ENCODE measurements around the gene PDCD1. TPM values are rescaled to one million over a fixed set of nuclear protein-coding genes. Genes with fewer than 3 reads are reported as not detected.

The PDCD1 gene
- total and polyA plus RNA-seq, 10 of the 15 experiments (the other 5 are each of a cell fraction or from before 2014, with no cell fraction given), result 0.62 to 6.4 (median 2.9) TPM; not detected in 2

DNA sequence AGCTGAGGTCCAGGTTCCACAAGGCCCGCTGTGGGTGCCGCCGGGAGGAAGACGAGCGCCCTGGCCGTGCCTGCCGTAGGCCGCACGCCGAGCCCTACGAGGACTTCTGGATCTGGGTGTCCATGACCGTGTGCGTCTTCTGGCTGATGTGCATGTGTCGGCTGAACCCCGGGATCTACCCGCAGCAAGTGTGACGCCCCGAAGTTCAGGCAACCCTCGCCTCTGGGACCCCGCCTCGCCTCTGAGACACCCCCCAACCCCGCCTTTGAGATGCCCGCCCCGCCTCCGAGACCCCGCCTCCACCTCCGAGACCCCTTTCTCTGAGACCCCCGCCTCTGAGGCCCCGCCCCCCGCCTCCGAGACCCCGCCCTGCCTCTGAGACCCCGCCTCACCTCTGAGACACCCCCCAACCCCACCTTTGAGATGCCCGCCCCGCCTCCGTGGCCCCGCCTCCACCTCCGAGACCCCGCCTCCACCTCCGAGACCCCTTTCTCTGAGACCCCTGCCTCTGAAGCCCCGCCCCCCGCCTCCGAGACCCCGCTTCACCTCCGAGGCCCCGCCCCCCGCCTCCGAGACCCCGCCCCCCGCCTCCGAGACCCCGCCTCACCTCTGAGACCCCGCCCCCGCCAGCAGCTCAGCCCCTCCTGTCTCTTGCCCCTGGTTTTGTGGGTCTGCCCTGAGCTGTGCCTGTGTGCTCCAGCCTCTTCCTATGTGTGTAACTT, 14.5 kb upstream of the PDCD1 start:
- Histone ChIP-seq H3K4me2 (ENCODE audit: control insufficient read depth, insufficient read depth) (no peak overlapping the region), H3K36me3 (ENCODE audit: control insufficient read depth in 2 of 2, insufficient read depth in 2 of 2, low read length in 1 of 2) (no peaks in the 10 kb centered on the region), H3K9ac (ENCODE audit: control insufficient read depth, insufficient read depth, low read length) (no peak overlapping the region), H4K20me1 (ENCODE audit: control insufficient read depth, insufficient read depth) (no peaks in the 10 kb centered on the region), H3K4me1 (ENCODE audit: control insufficient read depth, insufficient read depth, low read length) (no peaks in the 10 kb centered on the region), H3K9me3 (replicated peaks; ENCODE audit: control insufficient read depth, insufficient read depth, low read length) (no peaks in the 10 kb centered on the region; the same call in 1 of the 3 replicates), H3K79me2 (ENCODE audit: control insufficient read depth, insufficient read depth, low read length) (no peaks in the 10 kb centered on the region), H3K4me3 (no peak overlapping the region), H3K27ac (ENCODE audit: control insufficient read depth, insufficient read depth) (no peak overlapping the region), H3K27me3 (replicated peaks in 1 of 2; ENCODE audit: control insufficient read depth in 2 of 2, insufficient read depth in 2 of 2, low read length in 1 of 2) (no peaks in the 10 kb centered on the region), H2AFZ (ENCODE audit: control insufficient read depth, low read depth, low read length) (no peak overlapping the region)
- FAIRE-seq, result no peak
- ChIA-PET RAD21 (ENCODE audit: unreplicated experiment) (no interaction called here), POLR2A (interaction anchor here (0.7 kb wide), 1 partner anchor 9 kb away, joined by 3 read pairs; no protein-coding TSS in a partner anchor), CTCF (no interaction called here), SMC1A (ENCODE audit: uncharacterized antibody, unreplicated experiment) (interaction anchor here (0.6 kb wide), 1 partner anchor 85 kb away, joined by 3 read pairs; no protein-coding TSS in a partner anchor)
- in situ Hi-C loops (cut with MboI), result loop anchor here (10.0 kb wide), 1 partner anchor 358 kb away; no protein-coding TSS in a partner anchor
- WGBS (ENCODE audit: insufficient coverage, insufficient replicate concordance, low lambda C conversion rate, missing lambda C conversion rate), result 71% methylated on average over 22 of the region's 54 CpGs
- no TSS peak for BruUV-seq (replicated peaks)
- TF ChIP-seq TBL1XR1 (IDR thresholded peaks at IDR 0.05; ENCODE audit: low read depth, low read length) (no peak), CBFB (IDR thresholded peaks at IDR 0.05; ENCODE audit: low read depth) (no peak), NR2C2 (IDR thresholded peaks at IDR 0.05; ENCODE audit: borderline replicate concordance, control insufficient read depth, insufficient read length, low read depth) (no peak), KAT2A (conservative IDR thresholded peaks at IDR 0.05; ENCODE audit: control insufficient read depth, low read depth, low read length) (no peak)
- TF ChIP-seq, protein P1, sequence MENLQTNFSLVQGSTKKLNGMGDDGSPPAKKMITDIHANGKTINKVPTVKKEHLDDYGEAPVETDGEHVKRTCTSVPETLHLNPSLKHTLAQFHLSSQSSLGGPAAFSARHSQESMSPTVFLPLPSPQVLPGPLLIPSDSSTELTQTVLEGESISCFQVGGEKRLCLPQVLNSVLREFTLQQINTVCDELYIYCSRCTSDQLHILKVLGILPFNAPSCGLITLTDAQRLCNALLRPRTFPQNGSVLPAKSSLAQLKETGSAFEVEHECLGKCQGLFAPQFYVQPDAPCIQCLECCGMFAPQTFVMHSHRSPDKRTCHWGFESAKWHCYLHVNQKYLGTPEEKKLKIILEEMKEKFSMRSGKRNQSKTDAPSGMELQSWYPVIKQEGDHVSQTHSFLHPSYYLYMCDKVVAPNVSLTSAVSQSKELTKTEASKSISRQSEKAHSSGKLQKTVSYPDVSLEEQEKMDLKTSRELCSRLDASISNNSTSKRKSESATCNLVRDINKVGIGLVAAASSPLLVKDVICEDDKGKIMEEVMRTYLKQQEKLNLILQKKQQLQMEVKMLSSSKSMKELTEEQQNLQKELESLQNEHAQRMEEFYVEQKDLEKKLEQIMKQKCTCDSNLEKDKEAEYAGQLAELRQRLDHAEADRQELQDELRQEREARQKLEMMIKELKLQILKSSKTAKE (IDR thresholded peaks at IDR 0.05; ENCODE audit: low read depth, poor library complexity, severe bottlenecking), result no peak
- TF ChIP-seq, protein P2, sequence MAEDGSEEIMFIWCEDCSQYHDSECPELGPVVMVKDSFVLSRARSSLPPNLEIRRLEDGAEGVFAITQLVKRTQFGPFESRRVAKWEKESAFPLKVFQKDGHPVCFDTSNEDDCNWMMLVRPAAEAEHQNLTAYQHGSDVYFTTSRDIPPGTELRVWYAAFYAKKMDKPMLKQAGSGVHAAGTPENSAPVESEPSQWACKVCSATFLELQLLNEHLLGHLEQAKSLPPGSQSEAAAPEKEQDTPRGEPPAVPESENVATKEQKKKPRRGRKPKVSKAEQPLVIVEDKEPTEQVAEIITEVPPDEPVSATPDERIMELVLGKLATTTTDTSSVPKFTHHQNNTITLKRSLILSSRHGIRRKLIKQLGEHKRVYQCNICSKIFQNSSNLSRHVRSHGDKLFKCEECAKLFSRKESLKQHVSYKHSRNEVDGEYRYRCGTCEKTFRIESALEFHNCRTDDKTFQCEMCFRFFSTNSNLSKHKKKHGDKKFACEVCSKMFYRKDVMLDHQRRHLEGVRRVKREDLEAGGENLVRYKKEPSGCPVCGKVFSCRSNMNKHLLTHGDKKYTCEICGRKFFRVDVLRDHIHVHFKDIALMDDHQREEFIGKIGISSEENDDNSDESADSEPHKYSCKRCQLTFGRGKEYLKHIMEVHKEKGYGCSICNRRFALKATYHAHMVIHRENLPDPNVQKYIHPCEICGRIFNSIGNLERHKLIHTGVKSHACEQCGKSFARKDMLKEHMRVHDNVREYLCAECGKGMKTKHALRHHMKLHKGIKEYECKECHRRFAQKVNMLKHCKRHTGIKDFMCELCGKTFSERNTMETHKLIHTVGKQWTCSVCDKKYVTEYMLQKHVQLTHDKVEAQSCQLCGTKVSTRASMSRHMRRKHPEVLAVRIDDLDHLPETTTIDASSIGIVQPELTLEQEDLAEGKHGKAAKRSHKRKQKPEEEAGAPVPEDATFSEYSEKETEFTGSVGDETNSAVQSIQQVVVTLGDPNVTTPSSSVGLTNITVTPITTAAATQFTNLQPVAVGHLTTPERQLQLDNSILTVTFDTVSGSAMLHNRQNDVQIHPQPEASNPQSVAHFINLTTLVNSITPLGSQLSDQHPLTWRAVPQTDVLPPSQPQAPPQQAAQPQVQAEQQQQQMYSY (CRISPR knock-in tag; IDR thresholded peaks at IDR 0.05), result no peak
- DNase-seq (ENCODE audit: low read depth, low spot score), result no peak
- intact Hi-C loops (cut with micrococcal nuclease; ENCODE audit: unreplicated experiment), result no loop called here
- ATAC-seq, result no peak
